ENCODE measurements around the gene ITGA5.

Gene ITGA5

DNA sequence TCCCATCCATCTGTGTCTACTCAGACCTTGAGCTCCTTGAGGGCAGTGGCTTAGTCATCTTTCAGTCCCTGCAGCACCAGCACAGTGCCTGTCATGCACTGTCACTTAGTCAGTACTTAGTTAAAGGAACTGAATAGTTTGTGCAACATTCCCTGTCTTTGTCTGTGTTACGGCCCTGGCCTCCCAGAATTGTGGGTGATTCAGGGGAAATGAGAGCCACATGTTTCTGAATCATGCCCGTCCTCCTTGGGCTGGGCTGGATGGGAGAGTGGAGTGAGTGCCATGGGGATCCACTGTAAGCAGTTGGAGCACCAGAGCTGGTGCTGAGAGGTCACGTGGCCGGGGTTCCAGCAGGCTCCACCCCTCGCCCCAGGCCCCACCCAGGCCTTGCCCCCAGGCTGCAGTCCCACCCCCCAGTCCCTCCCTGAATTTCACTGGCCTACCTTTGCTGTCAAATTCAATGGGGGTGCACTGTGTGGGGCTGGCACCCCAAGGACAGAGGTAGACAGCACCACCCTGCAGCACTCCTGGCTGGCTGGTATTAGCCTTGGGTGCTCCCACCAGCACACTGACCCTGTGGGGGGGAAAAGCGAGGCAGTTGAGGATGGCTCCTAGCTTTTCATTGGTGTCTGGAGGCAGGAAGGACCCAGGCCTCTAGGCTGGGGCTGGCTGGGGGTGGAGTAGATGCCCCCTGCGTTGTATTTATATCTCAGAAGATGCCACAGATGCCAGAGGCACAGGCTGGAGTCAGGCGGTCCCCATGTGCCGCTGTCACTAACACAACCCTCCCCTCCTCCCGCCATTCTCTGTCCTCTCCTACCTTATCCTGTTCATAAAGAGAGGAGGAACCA, 7.5 kb downstream of the ITGA5 start:
- no peak for DNase-seq (ENCODE audit: low read depth, low spot score)

GRCh38 chr12:54409267-54409666, 9.8 kb downstream of the ITGA5 start:
- no peak for DNase-seq (ENCODE audit: low read depth, low spot score)

DNA sequence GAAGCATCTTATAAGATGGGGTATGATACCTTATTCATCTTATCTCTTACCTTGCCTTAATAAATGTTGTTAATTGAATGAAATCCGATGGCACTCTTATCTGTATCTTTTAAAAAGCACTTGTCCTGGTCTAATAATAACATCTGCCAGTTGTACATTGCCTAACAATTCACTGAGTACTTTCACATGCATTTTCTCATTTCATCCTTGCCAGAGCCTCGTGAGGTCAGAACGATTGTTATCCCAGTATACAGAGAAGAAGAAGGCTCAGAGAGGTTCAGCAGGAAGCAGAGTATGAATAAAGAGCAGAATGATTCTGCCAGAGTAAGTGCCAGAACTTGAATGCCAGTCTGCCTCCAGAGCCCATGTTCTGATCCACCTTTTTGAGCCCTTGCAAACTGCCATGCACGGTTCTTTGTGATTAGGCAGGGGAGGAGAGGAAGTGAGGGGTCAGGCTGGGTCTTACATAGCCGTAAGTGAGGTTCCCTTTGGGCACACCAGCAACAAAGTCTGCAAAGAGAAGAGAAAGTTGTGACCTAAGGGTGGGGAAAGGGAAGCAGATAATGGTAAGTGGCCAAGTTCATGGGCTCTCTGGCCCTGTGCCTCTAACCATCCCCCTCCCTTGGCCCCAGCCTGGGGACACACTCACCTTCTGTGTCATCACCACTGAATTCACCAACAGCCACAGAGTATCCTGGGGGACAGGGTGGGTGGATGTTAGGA, 11.7 kb downstream of the ITGA5 start:
- no peak for DNase-seq (ENCODE audit: low read depth, low spot score)

GRCh38 chr12:54405573-54405972, 13.5 kb downstream of the ITGA5 start:
- no peak for DNase-seq (ENCODE audit: low read depth, low spot score)

DNA sequence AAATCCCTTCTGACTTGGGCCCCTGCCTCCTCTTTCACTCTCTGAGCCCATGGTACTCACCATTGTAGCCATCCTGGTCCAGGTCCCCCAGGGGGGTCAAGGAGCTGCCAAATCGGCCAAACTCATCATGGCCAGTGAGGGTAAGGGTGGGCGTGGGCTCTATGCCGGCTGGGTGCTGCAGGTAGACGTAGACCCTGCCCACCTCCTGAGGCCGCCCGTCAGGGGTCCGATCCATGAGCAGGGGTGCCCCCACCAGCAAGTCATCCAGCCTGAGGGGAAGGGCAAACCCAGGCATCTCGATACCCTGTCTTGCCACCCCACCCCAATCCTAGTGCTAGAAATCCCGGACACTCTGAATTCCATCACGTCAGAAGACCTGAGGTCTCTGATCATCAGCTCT, 14.0 kb downstream of the ITGA5 start:
- DNase-seq (ENCODE audit: low read depth, low spot score), result no peak

DNA sequence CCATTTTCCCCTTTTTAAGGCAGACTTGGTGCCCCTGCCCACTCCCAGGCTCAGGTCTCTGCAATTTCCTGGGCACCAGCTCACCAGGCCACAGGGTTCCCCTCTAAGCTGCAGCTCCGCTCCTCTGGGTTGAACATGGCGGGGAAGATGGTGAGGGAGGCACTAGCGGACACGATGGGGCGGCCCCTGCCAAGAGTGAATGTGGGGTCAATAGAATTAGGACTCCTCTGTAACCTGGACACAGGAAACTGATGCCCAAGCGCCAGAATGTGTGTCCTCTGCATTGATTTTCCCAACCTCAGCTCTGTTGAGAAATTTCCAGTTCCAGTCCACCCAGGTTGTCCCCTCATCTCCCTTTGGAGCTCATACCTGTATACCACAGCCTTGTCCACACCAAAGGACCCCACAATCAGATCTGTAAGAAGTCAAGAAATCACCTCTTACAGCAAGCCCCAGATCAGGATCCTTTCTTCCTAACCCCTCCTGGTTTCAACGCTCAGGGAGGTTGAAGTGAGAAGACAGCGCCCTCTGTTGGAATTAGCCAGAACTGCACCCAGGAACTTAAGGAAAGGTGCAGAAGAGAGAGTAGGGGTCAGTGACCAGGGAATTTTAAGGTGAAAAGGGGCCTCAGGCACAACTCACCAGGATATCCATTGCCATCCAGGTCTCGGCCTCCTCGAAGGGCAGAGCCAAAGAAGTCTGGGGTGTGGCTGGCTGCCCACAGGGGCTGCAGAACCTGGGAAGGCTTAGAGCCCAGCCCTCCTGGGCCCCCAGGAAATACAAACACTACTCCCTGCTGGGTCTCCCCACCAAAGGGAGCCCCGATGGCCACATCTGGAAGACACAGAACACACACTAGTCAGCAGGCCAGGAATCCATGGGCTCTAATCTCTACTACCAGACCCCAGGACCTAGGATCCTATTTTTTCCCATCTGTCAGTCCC, 14.7 kb downstream of the ITGA5 start:
- DNase-seq (ENCODE audit: low read depth, low spot score), result no peak

DNA sequence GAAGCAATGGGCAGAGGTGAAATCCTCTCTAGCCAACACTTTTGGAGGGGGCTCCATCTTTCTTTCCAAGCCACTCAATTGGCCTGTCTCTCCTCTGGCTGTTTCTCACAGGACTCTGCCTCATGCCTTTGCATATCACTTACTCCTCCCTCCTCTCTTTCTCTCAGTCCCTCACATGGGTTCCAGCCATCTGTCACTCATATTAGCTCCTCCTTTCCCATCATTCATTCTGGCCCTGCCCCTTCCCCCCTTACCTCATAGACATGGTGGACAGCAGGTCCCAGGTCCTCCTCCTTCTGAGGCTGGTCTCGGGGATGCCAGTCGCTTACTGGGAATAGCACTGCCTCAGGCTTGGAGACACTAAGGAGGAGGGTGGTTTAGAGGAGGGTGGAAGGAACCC, 17.9 kb downstream of the ITGA5 start:
- DNase-seq (ENCODE audit: low read depth, low spot score), result no peak

DNA sequence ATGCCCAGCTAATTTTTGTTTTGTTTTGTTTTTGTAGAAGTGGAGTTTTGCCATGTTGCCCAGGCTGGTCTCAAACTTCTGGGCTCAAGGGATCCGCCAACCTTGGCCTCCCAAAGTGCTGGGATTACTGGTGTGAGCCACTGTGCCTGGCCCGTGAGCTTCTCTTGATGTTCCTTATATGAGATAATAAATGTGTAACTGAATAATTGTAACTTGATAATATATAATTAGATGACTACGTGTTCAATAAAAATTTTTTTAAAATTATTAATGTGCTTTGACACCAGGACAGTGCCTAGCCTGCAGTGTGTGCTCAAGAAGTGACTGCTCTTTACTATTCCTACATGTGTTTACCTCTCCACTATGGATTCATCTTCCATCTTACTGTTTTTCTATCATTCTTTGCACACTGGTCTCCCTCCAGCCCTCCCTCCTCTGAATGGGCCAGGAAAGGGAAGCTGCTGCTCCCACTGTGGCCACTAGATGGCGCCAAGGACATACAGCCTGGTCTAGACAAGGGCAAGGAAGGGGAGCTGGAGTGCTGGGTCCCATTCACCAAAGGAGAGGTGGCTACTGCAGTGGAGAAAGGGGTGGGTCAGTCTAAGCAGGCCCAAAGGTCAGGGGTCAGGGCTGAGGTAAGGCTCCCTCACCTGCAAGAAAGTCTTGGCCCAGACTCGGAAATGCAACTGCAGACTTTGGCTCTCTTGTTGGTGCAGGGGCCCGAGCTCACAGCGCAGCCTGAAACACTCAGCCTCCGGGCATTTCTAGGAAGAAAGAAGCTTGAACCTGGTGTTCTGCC, 19.9 kb downstream of the ITGA5 start:
- peak; percentile 73 for DNase-seq (ENCODE audit: low read depth, low spot score)

- no peak for DNase-seq (ENCODE audit: low read depth, low spot score)
Measured at GRCh38 chr12:54398218-54398617, 20.8 kb downstream of the ITGA5 start.

- DNase-seq (ENCODE audit: low read depth, low spot score), result no peak
Measured at GRCh38 chr12:54397157-54397556, 21.9 kb downstream of the ITGA5 start.

- no peak for DNase-seq (ENCODE audit: low read depth, low spot score)
Measured at GRCh38 chr12:54395545-54395944, 23.5 kb downstream of the ITGA5 start.

- no peak for DNase-seq (ENCODE audit: low read depth, low spot score)
Measured at GRCh38 chr12:54394986-54395385, 24.1 kb downstream of the ITGA5 start.

- no peak for DNase-seq (ENCODE audit: low read depth, low spot score)
Measured at GRCh38 chr12:54394281-54394719, 24.8 kb downstream of the ITGA5 start.

DNA sequence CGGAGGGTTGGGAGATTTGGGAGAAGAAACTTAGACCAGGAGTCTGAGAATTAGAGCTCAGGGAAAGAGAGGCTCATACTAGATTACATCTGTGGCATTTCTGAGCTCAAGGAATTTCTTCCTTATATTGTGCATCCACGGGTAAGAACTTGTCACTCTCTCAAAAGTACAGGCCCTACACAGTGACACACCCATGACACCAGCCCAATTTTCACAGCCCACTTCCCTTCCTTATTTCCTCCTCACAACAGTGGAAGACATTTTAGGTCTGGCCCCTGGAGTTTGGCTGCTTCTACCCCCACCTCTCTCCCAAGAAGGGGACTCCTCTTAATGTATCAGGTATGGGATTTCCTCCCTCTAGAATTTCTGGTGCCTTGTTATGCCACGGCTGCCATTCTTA, 25.3 kb downstream of the ITGA5 start:
- no peak for DNase-seq (ENCODE audit: low read depth, low spot score)

DNA sequence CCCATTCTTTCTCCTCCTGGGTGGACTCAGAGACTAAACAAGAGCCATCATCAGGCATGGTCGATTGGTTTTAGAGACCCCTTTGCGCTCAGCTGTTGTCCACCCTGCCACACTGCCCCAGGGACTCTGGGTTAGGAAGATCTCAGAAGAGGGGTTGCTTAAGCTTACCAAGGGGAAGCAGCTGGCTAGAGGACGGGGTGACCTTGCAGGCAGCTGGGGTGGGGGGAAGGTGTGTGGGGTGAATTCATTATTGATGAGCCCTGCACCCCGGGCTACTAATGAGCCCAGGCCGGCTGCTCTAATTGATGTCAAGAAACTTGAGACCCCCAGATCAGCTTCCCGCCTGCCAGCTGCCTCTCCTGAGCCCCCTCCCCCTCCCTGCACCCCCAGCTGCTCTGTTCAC, 25.9 kb downstream of the ITGA5 start:
- no peak for DNase-seq (ENCODE audit: low read depth, low spot score)

GRCh38 chr12:54392485-54393206, 26.4 kb downstream of the ITGA5 start:
- no peak for DNase-seq (ENCODE audit: low read depth, low spot score)

DNA sequence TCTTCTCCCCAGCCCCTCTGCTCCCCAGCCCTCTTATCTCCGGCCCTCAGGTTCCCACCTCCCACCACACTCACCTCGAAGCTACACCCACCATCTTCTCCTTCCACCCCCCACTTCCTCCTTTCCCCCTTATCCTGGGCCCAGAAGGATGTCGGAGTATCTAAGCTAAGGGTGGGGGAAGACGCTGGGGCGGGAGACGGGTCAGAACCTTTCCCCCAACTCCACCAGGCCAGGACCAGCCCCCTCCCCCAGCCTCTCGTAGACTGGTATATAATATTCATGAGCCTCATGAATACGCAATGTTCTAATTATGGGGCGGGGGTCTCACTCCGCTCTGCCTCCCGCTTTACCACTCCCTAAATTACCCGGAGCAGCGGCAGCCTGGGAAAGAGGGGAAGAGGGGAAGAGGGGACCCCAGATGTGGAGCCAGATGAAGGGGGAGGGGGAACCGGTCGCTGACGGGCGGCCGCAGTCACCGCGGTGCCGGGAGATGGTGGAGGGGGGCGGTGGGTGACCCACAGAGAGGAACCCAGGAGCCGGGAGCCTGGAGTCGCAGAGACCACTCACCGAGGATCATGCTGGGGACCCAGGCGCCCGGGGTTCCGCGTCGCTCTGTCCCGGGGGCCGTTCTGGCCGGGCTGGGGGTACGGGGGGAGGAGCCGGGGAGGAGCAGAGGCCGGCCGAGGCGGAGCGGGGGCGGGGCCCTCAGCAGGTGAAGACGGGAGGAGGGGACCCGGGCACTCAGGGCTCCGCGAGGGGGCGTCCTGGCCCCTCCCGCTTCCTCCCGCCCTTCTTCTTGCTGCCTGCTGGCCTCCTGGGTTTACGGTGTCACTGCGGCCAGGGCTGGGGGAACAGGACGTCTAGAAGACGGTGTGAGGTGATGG, 28.2 kb downstream of the ITGA5 start:
- DNase-seq (ENCODE audit: low read depth, low spot score), result no peak

- no peak for DNase-seq (ENCODE audit: low read depth, low spot score)
Measured at GRCh38 chr12:54390176-54390667, 28.8 kb downstream of the ITGA5 start.

GRCh38 chr12:54389607-54390175, 29.4 kb downstream of the ITGA5 start:
- DNase-seq (ENCODE audit: low read depth, low spot score), result no peak

All from smooth muscle cell of the brain vasculature (primary cell).